ENCODE results near the gene MX2. TPM values are rescaled to one million over a fixed set of nuclear protein-coding genes. Genes with fewer than 3 reads are reported as not detected.
"Not testable (repeated sequence)": the region's sequence is repeated elsewhere in the genome, so short reads cannot be mapped to it uniquely, and the experiment has no call there.

Gene MX2
- total RNA-seq, 4 donors from 2014 or later: 0.29 to 19.0 (median 8.2) TPM

- TF ChIP-seq POLR2A (IDR thresholded peaks at IDR 0.05) (no peak), CTCF (IDR thresholded peaks at IDR 0.05) (no peak)
- no peak overlapping the region for H3K4me3 ChIP-seq
Measured at GRCh38 chr21:41410361-41410760, 48.5 kb downstream of the MX2 start.

GRCh38 chr21:41410767-41411448 lies 49.1 kb downstream of the MX2 start:
- no peak overlapping the region for H3K4me3 ChIP-seq
- DNase-seq: no peak
- TF ChIP-seq CTCF (IDR thresholded peaks at IDR 0.05) (no peak), POLR2A (IDR thresholded peaks at IDR 0.05) (no peak)
- intact Hi-C loops (cut with DNase I; ENCODE audit: low total_unique reads): no loop called here
- no peak overlapping the region for H3K27ac ChIP-seq
- H3K27me3 ChIP-seq: no peaks in the 10 kb centered on the region
- no peaks in the 10 kb centered on the region for H3K9me3 ChIP-seq
- no peaks in the 10 kb centered on the region for H3K4me1 ChIP-seq
- no peaks in the 10 kb centered on the region for H3K36me3 ChIP-seq

More at GRCh38 chr21:41410361-41410760, 48.5 kb downstream of the MX2 start:
- Histone ChIP-seq H3K4me1 (no peaks in the 10 kb centered on the region), H3K36me3 (no peaks in the 10 kb centered on the region), H3K27me3 (no peaks in the 10 kb centered on the region), H3K27ac (no peak overlapping the region), H3K9me3 (no peaks in the 10 kb centered on the region)
- intact Hi-C loops (cut with DNase I; ENCODE audit: low total_unique reads): no loop called here
- DNase-seq: no peak

- H3K36me3 ChIP-seq: no peaks in the 10 kb centered on the region
- no peak overlapping the region for H3K4me3 ChIP-seq
- H3K9me3 ChIP-seq: no peaks in the 10 kb centered on the region
- DNase-seq: no peak
- no peak for TF ChIP-seq CTCF (IDR thresholded peaks at IDR 0.05)
- TF ChIP-seq POLR2A (IDR thresholded peaks at IDR 0.05): no peak
- no peaks in the 10 kb centered on the region for H3K27me3 ChIP-seq
- intact Hi-C loops (cut with DNase I; ENCODE audit: low total_unique reads): no loop called here
- H3K4me1 ChIP-seq: no peaks in the 10 kb centered on the region
- no peak overlapping the region for H3K27ac ChIP-seq
Measured at GRCh38 chr21:41411449-41412089, 49.7 kb downstream of the MX2 start.

GRCh38 chr21:41417505-41417904 lies 55.7 kb downstream of the MX2 start:
- H3K36me3 ChIP-seq; intact Hi-C loops (cut with DNase I; ENCODE audit: low total_unique reads); H3K27me3 ChIP-seq; DNase-seq; H3K27ac ChIP-seq; H3K4me1 ChIP-seq; H3K9me3 ChIP-seq; H3K4me3 ChIP-seq: not testable (repeated sequence)

GRCh38 chr21:41418393-41418792 lies 56.6 kb downstream of the MX2 start:
- intact Hi-C loops (cut with DNase I; ENCODE audit: low total_unique reads): no loop called here
- H3K27me3 ChIP-seq: no peaks in the 10 kb centered on the region
- TF ChIP-seq POLR2A (IDR thresholded peaks at IDR 0.05) (no peak), CTCF (IDR thresholded peaks at IDR 0.05) (no peak)
- H3K4me1 ChIP-seq: no peaks in the 10 kb centered on the region
- no peak for DNase-seq
- H3K36me3 ChIP-seq: no peaks in the 10 kb centered on the region
- no peak overlapping the region for H3K27ac ChIP-seq
- H3K9me3 ChIP-seq: no peaks in the 10 kb centered on the region
- no peak overlapping the region for H3K4me3 ChIP-seq
